ENCODE results near the gene PRXL2B.
"Not testable (repeated sequence)": the region's sequence is repeated elsewhere in the genome, so short reads cannot be mapped to it uniquely, and the experiment has no call there.

Gene PRXL2B

DNA sequence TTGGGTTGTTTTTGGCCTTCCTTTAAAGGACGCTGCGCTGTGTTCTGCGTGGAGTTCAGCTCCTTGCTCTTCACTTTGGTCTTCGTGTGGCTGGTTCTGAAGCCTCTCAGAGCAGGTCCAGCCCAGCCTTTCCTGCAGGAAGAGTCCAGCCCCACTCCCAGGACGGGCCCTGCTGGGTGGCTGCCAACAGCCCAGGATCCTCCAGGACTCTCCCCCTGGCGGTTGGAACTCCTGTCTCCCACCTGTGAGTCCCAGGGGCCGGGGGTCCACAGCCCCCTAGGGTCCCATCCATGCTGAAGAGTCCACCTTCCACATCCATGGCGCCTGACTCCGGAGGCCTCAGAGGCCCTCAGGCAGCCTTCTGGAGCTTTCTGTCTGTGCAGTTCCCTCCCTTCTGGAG lies 35.0 kb upstream of the PRXL2B start:
- DNase-seq, result not testable (repeated sequence)

DNA sequence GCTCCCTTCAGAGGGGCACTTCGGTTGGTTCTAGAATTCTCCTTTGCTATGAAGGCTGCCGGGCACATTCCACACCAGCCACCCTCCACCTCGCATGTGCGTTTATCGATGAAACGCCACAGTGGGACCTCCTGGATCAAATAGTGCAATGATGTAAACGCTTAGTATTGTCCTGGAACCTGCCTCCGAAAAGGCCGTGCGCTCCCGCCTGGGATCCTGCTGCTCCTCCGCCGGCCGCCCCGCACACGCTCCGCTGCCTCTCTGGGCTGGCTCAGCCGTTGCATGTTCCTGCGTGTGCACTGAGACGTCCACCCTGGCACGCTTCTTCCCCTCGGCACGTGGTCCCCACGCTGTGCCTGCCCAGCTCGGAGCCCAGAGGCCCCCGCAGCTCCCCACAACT lies 34.4 kb upstream of the PRXL2B start:
- DNase-seq, result no peak

DNA sequence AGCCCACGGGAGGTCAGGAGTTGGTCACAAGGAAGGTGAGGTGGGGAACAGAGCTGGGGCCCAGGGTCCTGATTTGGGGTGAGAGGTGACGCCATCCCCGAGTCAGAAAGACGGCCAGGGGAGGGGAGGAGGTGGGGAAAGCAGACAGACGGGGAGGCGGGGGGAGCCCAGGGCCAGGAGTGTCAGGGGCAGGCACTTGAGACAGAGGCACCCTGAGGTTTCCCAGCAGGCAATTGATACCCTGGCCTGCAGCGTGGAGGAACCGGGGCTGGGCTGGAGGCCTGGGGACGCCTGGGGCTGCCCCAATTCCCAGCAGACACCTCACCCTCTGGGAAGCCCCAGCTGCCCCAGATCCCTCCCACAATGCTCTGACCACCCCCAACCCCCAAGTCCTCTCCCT lies 33.5 kb upstream of the PRXL2B start:
- DNase-seq, result not testable (repeated sequence)

DNA sequence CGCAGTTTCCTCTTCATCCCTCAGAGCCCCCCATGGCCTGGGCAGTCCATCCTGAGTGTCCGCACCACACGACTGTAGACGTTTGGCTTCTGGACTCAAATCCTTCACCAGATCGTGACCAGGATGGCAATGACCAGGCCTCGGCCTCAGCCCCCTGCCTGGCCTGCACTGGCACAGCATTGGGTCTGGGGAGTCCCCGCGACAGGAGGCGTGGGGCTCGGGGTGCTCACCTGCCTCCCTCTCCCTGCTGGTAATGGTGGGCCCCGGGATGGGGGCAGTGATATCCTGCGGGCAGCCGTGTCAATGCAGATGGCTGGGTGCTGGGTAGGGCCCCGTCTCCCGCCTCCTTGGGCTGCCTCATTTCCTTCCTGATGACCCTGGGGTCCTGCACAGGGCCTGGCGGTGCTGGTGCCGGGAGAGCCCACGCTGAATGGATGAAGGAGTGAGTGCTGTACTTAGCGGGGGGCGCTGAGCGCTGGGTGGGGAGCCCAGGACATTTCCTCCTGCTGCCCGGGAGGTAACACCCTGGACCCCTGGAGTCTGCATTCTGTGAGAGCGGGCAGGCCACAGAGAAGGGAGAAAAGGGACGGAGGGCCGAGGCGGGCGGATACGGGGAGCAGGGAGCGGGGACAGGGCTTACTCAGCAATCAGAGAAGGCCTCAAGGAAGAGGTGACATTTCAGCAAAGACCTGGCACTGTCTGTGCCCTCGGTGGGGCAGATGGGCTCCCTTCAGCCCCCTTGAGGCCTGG lies 32.5 kb upstream of the PRXL2B start:
- DNase-seq, result no peak

DNA sequence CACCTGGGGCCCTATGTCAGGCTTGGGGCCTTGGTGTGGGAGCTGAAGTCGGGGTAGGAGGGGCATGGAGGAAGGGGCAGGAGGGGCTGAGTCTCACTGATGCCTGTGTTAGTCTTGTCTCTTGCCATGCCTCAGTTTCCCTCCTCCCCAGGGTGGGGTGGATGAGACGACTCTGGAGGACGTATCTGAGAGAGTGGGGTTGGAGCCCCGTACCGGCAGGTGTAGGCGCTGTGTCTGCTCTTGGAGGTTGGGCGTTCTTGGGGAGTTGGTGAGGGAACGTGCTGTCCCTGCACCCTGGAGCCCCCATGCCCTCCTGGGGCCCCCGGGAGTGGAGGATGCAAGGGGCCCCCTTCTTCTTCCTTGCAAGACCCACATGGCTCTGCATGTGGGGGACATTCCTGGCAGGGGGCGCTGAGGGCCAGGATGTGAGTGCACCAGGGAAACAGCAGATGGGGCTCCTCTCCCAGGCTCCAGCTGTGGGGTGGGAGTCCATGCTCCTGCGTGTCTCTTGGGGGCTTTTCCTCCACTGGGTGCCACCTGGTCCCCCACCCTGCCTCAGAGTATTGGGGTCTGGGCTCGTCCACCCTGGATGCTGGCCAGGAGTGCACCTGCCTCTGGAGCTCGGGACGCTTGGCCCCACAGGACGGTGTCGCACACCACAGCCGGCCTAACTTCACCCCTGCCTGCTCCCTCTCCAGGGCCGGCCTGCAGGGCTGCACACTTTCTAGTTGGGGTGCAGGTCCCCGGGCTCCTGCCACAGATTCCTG lies 31.8 kb upstream of the PRXL2B start:
- no peak for DNase-seq

DNA sequence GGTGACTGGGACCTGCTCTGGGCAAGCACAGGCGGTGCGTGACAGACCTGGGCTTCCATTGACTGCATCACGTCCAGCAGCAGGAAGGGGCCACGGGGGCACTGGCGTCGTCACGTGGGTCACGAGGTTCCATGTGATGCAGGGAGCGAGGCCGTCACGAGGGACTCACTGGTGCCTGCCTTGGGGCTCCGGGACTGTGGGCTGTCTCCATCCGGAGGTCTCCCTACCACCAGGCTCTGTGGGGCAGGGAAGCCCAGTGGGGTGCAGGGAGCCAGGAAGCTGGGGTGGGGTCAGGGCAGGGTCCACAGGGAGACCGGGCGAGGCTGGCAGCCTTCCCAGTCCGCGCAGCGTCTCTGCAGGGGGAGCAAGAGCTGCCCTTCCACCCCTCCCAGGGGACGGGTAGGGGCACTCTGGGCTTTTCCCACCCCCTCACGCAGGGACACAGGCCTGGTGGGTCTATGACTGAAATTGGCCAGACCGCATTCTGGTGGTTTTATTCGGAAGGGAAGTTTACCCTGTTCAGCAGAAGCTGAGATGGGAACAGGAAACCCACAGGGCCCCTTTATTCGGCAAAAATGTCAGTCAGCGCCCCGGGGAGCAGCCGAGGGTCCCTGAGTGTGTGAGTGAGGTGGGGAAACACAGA lies 30.8 kb upstream of the PRXL2B start:
- DNase-seq, result peak; percentile 12

DNA sequence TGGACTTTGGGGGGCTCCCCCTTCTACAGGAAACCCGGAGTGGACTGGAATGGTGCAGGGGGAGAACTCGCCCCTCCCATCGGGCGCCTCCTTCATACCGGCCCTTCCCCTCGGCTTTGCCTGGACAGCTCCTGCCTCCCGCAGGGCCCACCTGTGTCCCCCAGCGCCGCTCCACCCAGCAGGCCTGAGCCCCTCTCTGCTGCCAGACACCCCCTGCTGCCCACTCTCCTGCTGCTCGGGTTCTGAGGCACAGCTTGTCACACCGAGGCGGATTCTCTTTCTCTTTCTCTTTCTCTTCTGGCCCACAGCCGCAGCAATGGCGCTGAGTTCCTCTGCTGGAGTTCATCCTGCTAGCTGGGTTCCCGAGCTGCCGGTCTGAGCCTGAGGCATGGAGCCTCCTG lies 30.3 kb upstream of the PRXL2B start, which contains the start of gene TNFRSF14:
TNFRSF14 (plus strand) TSS at position 95 of the 401 bp plus-strand sequence; CDS start at position 389, 294 bp downstream.
- peak; percentile 5 for DNase-seq

DNA sequence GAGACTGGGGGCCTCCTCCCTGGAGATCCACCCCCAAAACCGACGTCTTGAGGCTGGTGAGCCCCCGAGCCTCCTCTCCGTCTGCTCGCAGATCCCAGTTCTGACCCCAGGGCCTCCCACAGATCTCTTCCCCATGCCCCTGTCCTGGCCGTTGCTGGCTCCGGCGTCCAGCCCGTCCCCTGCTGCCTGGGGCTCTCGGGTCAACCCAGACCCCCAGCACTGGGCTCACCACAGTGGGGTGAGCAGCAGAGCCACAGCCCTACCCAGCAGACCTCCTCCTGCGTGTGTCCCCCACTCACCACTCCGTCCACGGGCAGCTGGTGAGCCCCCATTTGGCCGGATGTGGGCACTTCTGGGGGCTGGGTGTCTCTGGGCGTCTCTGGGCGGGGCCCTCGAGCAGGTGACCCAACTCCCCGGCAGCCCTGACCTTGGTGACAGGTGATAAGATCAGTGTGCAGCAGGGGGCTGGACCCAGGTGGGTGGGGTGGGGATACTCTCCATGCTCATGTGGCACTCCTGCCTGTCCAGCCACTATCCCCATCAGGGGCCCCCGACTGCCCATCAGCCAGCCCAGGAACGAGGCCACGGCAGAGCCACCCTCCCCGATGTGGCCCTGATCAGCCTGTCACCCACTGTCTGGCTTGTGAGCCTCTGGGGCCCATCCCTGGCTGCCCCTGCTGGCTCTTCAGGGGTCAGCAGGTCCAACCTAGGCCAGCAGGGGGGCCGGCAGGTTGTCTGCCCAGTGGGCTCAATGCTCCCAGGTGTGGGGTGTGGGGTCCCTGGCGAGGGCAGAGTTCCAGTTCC lies 29.7 kb upstream of the PRXL2B start:
- no peak for DNase-seq

DNA sequence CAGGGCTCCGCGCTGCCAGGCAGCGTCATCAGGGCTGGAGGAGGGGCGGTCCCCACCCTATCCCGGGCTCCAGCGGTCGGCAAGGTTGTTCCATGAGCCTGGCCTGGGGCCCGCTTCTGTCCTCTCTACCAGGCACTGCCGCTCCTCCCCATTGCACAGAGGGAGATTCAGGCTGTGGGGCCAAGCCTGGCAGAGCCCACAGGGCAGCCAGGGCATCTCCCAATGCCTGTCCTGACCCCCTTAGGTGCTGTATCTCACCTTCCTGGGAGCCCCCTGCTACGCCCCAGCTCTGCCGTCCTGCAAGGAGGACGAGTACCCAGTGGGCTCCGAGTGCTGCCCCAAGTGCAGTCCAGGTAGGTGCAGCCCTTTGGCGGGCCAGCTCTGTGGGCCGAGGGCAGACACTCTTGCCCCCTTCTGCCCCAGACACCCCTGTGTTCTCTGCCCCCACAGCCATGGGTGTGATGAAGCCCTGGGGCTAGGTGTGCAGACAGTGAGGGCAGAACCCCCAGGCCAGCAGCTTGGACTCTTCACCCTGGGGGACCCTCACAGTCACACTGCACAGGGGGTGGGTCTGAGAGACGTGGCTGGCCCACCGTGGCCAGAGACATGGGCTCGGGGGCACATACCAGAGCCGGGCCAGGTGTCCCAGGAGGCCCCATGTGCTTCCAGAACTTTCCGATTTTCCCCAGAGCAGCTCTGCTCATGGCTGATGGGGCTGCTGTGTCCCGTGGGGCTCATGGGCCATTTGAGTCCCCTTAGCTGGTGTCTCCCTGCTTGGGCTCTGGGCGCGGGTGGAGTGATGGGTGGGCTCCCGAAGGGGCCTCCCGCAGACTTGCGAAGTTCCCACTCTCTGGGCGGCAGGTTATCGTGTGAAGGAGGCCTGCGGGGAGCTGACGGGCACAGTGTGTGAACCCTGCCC lies 28.8 kb upstream of the PRXL2B start:
- DNase-seq, result no peak

DNA sequence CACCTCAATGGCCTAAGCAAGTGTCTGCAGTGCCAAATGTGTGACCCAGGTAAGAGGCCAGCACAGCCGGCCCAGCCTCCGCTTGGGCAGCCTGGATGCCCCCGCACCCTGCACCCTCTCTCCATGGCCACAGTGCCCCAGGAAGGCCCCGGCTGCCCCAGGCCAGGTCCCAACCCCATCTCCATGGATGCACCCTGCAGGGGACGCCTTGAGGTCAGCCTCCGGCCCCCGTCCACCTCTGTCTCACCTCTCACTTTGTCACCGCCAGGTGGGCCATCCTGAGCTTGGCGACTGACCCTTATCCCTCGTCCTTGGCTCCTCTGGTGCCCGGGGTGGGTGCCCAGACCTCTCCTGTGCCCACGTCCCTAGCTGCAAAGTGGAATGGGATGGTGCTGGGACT lies 28.2 kb upstream of the PRXL2B start:
- DNase-seq, result no peak

DNA sequence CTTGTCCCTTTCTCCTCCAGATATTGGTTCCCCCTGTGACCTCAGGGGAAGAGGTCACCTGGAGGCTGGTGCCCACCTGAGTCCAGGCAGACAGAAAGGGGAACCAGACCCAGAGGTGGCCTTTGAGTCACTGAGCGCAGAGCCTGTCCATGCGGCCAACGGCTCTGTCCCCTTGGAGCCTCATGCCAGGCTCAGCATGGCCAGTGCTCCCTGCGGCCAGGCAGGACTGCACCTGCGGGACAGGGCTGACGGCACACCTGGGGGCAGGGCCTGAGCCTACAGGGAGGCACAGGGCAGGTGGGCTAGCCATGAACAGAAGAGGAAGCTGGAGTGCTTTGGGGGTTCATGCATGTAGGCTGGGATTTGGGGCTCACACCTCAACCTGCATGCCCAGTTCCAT lies 27.7 kb upstream of the PRXL2B start:
- no peak for DNase-seq

DNA sequence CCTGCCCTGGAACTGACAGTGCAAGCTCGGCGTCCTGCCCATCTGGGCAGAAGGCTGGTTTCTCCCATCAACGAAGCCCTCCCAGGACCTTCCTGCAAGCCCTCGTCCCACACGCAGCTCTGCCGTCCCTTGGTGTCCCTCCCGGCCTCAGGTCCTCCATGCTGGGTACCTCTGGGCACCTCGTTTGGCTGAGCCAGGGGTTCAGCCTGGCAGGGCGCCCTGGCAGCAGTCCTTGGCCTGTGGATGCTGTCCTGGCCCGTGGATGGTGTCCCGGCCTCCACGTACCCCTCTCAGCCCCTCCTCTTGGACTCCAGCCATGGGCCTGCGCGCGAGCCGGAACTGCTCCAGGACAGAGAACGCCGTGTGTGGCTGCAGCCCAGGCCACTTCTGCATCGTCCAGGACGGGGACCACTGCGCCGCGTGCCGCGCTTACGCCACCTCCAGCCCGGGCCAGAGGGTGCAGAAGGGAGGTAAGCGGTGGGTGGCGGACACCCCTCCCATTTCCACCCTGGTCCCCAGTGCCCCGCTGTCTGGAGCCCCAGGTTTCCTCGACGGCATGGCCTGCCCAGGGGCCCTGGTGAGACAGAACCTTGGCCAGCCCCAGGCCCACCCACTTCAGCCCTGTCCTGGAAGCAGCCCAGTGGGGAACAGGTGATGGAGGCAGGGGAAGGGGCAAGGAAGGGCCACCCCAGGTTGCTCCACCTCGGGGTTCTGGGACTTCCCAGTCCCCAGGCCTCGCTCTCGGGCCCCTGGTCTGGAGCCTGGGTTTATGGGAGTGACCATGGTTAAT lies 26.9 kb upstream of the PRXL2B start:
- DNase-seq, result no peak

DNA sequence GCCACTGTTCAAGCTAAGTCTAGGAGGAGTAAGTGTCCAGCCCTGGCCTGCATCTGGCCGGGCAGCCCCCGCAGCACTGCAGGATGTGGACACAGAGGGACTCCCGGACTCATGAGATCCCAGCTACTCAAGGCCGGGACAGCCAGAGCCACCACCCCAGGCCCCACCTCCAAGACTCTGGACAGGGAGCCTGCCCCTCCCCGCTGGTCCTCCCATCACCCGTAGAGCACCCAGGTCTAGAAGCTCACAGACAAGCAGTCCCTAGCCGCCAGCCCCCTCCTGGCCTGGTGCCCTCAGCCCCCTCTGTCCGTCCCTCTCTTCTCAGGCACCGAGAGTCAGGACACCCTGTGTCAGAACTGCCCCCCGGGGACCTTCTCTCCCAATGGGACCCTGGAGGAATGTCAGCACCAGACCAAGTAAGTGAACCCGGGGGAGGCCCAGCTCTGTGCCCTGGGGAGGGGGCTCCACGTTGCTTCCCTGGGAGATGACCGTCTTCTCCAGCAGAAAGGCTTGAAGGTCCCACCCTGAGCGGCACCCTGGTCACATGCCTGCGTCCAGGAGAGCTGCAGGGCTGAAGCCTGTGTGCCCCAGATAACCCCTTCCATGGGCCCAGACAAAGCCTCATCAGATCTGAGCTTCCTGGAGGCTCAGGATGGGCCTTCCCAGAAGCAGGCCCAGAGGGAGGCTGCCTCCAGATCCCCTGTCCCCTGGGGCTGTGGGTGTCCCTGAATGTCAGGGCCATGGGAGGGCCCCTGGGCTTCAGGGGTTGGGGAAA lies 26.1 kb upstream of the PRXL2B start:
- no peak for DNase-seq

DNA sequence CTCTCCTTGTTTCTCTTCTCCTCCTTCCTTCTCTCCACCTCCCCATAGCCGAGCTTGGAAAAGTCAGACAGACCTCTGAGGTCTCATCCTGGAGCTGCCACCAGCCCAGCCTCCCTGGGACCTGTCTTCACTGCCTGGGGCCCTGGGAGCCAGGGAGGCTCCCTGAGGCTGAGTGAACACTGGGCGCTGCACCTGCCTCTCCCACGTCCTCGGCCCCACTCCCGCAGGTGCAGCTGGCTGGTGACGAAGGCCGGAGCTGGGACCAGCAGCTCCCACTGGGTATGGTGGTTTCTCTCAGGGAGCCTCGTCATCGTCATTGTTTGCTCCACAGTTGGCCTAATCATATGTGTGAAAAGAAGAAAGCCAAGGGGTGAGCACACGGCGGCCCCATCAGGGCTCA lies 25.1 kb upstream of the PRXL2B start:
- DNase-seq, result no peak

DNA sequence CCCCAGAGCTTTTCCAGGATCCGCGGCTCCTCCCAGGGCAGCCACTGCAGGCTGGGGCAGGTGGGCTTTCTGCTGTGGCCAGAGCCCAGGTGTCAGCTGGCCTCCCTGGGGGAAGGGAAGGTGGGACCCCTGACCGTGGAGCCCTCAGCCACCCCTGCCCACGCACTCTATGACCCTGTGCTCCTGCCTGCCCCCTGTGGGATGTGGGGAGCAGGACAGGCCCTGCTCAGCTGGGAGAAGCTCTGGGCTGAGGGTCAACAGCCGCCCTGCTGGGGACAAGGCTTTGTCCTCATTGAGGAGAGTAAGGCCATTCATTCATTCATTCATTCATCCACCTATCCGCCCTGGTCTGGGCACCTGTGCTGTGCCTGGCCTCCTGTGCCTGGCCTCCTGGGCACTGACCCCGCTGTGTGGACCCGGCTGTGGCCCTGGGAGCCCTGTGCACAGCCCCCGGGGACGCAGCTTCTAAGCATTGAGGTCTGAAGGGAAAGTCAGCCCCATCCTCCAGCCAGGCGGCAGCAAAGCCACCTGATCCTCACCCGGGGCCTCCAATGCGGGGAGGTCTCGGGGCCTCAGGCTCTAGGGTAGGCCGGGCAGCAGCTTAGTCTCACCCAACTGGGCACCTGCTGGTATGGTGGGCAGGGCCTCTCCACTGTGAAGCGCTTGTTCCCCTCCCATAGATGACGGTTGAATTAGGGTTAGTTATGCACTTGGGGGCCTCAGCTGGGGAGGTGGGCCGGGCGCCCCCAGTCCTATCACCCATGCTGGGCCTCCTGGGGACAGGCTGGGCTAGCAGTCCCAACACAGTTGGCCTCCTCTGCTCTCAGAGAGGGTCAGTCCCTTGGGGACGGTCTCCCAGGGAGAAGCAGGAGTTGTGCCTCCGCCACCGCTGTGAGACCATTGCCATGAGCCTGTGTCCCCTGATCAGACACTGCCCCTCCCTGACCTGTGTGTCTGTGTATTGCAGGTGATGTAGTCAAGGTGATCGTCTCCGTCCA lies 24.4 kb upstream of the PRXL2B start:
- DNase-seq, result no peak

DNA sequence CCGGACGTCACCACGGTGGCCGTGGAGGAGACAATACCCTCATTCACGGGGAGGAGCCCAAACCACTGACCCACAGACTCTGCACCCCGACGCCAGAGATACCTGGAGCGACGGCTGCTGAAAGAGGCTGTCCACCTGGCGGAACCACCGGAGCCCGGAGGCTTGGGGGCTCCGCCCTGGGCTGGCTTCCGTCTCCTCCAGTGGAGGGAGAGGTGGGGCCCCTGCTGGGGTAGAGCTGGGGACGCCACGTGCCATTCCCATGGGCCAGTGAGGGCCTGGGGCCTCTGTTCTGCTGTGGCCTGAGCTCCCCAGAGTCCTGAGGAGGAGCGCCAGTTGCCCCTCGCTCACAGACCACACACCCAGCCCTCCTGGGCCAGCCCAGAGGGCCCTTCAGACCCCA lies 23.4 kb upstream of the PRXL2B start:
- DNase-seq, result no peak

DNA sequence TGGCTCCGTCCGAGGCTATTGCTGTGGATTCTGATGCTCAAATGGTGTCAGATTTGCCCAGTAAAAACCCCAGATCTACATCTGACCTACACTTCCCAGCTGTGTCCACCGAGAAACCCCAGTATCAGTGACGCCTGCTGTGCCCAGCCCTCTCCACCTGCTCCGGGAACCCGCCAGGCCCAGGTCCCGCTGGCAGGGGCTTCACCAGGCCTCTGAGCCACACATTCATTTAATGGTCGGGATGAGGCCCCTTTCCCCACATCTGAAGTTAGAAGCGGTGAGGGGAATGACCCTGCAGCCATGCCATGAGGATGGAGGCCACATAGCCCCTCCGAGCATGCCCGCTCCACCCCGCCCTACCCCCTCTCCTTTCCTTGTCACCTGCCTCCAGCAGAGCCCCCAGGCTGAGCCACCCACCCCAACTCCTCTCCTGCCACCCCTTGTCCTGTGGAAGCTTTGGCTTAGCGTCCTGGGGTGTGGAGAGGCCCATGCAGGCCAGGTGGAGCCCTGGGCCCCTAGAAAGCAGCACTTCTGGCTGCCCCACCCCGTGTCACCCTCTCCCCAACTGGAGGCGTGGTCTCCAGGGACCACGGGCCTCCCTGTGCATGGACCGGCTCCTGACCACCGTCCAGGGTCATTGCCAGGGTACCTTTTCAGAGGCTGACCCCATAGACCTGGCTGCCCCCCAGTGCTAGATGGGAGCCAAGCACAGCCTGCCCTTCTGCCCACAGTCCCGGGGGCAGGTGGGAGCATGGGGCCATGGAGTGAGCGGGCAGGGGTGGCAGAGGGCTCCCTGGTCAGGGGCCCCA lies 22.4 kb upstream of the PRXL2B start:
- DNase-seq, result no peak

DNA sequence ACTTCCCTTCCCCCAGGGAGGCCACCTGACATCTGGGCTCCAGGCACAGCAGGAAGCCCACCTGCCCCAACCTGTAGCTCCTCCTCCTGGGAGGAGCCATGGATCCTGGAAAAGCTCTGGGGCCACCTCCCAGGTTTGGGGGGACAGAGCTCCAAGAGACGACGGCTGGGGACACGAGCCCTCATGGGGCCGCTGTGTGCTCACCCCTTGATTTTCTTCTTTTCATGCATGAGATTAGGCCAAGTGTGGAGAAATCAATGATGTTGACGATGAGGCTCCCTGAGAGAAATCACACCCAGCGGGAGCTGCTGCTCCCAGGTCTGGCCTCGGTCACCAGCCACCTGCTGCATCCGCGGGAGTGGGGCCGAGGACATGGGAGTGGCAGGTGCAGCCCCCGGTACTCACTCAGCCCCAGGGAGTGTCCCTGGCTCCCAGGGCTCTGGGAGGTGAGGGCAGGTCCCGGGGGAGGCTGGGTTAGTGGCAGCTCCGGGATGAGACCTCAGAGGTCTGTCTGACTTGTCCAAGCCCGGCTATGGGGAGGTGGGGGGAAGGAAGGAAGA lies 21.7 kb upstream of the PRXL2B start:
- DNase-seq, result no peak
